SW 1271 (cell line): ENCODE results near the gene POT1.
A peak's percentile ranks its signal among the peaks of the same experiment; 100 is the strongest.

Experiments
- DNase-seq, 2 experiments: peaks; one replicate each; lab custom pipeline; 2025; lab: John Stamatoyannopoulos, UW

The POT1 gene

GRCh38 chr7:124808206-124808605 is 121.4 kb downstream of the POT1 start:
- DNase-seq, result no peak

DNA sequence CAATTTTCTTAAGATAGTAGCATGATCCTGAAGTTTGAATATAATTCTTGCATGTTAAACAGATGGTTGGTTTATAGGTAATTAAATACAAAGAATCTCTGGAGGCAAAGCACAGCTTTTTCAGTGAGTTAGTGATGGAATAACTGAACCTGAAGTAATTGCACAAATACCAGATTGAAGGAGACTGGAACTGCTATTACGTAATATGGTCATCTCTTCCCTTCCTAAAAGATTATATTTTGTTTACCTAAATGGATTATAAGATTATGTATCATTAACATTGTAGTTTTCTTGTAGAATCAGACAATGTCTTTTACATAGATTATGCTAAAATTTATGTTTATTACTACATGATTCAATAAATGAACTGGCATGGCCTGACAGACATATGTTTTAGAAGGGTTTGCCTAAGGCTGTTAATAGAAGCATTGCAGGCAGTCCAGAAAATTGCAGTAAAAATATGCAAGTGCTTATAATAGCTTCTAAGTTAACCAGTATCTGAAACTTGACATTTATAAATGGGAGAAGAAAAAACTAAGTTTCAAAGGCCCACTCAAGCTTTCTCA is 128.2 kb downstream of the POT1 start:
- no peak for DNase-seq

- no peak for DNase-seq
Observed at GRCh38 chr7:124800386-124800785, 129.2 kb downstream of the POT1 start.

- DNase-seq, result no peak
Observed at GRCh38 chr7:124799448-124799847, 130.2 kb downstream of the POT1 start.

GRCh38 chr7:124796771-124797170 is 132.9 kb downstream of the POT1 start:
- DNase-seq, result no peak

DNA sequence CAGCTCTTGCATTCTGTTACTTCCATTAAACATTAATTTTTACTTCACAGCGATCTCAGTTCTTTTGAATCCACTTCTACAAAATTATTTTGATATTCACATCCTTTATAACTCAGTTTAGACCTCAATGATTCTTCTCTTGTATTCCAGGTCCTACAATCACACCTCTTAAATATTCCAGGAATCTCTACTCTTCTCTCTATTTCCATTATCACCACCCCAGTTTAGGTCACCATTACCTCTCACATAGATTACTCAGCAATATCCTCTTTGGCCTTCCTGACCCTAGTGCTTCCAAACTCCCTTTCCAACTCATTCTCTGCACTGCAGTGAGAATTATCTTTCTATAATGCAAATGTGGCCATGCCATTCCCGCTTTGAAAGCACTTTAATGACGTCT is 136.9 kb downstream of the POT1 start:
- no peak for DNase-seq

DNA sequence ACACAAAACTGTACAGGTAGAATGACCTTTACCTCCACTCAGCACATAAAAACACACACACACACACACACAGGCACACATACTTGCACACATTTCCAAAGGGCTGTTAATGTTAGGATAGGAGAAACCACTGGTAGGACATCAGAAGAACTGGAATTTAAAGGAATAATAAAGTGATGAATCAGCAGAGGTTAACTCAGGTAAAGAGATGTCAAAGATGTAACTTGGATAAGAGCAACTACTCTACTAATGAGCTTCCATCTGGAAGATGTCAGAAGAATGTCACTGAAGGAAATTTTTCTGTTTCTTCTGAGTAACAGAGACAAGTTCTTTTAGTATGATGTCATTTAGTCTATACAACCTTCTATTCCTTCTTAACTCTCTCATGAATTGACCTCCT is 137.6 kb downstream of the POT1 start:
- no peak for DNase-seq

DNA sequence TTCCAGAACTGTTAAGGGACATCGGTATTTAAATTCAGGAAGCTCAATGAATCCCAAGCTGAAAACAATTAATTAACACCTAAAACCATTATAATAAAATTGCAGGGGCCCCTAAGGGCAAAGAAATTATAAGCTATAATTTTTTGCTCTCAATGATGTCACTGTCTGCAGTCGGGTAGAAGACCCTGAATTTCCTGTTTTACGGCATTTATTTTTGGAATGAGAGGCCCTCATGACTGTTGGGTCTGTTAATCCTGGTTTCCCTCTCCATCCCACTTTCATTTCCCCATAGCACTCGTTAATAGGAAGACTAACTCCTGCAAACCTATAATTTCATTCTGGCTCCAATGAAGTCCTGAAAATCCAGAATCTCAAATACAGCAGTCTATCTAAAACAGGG is 138.2 kb downstream of the POT1 start:
- DNase-seq, result no peak

DNA sequence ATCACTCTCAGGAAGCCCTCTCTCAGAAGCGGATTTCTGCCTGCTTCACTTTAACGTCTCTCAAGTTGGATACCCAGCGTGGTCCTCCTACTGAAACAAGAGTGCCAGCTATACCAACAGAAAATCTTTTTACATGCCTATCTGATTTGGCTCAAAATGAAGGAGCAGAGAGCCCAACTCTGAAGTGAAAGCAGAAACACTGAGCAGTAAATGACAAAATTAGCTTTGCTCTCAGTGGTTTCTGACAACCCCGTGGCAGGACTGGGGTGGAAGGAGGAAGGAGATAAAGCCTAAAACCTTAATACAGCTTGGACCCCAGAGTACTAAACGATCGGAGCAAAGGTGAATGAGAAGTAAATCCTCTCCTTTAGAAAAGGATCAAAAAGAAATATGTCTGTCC is 139.0 kb downstream of the POT1 start:
- no peak for DNase-seq

- DNase-seq, result no peak
Observed at GRCh38 chr7:124785994-124786393, 143.6 kb downstream of the POT1 start.

- DNase-seq, result peak; percentile 11 to 54
Observed at GRCh38 chr7:124784879-124785818, 144.5 kb downstream of the POT1 start.

GRCh38 chr7:124783271-124783670 is 146.4 kb downstream of the POT1 start:
- no peak for DNase-seq

DNA sequence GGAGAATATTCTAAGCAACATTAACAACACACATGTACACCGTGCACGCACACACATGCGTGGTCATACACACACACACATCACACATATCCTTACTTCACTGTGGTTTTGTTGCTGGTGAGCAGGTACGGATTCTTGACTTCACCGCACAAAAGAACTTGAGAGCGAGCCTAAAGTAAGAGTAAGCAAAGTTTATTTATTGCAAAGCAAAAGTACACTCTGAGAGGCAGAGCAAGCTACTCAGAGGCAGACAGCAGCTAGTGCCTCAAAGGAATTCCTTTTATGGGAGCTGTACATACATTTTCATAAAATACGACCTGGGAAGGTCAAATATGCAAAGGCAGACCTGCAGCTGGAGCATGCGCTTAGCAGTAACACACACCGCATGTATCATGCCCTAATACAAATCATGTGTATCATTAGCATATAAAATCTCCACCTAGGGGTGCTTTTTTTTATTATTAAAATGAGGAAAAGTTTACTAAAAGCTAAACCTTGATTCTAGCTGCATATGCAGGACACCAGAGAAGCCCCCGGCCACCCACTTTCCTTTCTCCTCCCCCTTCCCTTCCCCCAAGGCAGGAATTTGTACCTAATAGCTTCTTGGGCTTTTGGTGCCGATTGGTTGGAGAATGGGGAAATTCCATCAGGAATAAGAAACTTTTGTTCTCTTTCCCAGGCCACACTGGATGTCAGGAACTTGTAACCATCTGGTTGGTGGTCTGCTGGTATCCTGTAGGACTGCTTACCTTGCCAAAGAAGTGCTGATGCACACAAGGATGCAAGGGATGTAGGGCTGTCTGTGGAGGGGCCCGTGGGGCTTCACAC is 147.5 kb downstream of the POT1 start:
- no peak for DNase-seq

- DNase-seq, result no peak
Observed at GRCh38 chr7:124781418-124781817, 148.2 kb downstream of the POT1 start.

- no peak for DNase-seq
Observed at GRCh38 chr7:124780608-124781007, 149.0 kb downstream of the POT1 start.

DNA sequence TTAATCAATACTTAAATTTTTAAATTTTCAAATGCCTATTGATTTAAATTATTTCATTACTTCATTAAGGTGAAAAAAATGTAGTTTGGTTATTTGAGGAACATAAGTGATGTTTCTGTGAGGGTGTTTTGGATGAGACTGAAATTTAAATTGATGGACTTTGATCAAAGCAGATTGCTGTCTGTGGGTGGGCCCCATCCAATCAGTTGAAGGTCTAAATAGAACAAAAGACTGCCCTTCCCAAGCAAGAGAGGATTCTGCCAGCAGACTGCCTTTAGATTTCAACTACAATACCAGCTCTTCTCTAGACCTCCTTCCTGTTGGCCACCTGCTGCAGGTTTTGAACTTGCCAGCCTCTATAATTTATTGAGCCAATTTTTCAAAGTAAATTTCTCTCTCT is 149.6 kb downstream of the POT1 start:
- DNase-seq, result no peak

DNA sequence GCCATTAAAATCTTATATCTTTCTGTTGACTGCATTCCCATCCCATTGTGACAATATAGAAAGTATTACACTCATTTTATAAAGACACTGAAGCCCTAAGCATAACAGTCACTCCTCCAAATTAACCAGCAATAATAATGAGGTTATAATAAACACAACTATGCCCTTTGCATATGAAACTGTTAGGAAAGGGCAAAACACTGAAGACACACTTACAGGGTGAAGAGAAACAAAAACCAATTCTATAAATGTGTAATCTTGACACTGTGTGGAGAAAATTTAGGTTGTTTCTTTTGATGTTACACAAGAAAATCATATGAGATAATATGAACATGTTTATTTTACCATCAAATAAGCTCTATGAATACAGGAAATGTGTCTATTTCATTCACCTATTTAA is 150.0 kb downstream of the POT1 start:
- no peak for DNase-seq

- no peak for DNase-seq
Observed at GRCh38 chr7:124779194-124779593, 150.4 kb downstream of the POT1 start.

GRCh38 chr7:124777268-124777667 is 152.4 kb downstream of the POT1 start:
- no peak for DNase-seq

DNA sequence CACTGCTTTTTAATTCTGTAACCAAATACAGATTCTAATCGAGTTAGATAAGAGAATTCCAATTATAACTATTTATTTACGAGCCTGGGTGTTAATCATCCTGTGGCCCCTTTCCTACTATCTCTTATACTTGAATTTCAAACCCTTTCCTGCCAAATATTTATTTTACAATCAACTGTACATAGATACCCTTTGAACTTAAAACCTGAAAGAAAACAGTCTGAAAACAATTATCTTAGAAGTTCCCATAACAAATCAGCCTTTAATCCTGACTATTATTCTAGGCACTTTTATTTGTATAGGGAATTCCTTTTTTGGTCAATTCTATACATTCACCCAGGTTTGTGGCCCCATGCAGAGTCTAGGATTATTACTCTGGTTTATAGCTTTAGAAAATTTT is 153.5 kb downstream of the POT1 start:
- DNase-seq, result no peak

- DNase-seq, result no peak
Observed at GRCh38 chr7:124775422-124775821, 154.2 kb downstream of the POT1 start.

- DNase-seq, result no peak
Observed at GRCh38 chr7:124773938-124774337, 155.7 kb downstream of the POT1 start.

- no peak for DNase-seq
Observed at GRCh38 chr7:124773339-124773738, 156.3 kb downstream of the POT1 start.
